Measurements from ENCODE around the gene CCDC146. TPM values are rescaled to one million over a fixed set of nuclear protein-coding genes. Genes with fewer than 3 reads are reported as not detected.
A peak's percentile ranks its signal among the peaks of the same experiment; 100 is the strongest.
"Not testable (repeated sequence)": the region's sequence is repeated elsewhere in the genome, so short reads cannot be mapped to it uniquely, and the experiment has no call there.

The CCDC146 gene, protein sequence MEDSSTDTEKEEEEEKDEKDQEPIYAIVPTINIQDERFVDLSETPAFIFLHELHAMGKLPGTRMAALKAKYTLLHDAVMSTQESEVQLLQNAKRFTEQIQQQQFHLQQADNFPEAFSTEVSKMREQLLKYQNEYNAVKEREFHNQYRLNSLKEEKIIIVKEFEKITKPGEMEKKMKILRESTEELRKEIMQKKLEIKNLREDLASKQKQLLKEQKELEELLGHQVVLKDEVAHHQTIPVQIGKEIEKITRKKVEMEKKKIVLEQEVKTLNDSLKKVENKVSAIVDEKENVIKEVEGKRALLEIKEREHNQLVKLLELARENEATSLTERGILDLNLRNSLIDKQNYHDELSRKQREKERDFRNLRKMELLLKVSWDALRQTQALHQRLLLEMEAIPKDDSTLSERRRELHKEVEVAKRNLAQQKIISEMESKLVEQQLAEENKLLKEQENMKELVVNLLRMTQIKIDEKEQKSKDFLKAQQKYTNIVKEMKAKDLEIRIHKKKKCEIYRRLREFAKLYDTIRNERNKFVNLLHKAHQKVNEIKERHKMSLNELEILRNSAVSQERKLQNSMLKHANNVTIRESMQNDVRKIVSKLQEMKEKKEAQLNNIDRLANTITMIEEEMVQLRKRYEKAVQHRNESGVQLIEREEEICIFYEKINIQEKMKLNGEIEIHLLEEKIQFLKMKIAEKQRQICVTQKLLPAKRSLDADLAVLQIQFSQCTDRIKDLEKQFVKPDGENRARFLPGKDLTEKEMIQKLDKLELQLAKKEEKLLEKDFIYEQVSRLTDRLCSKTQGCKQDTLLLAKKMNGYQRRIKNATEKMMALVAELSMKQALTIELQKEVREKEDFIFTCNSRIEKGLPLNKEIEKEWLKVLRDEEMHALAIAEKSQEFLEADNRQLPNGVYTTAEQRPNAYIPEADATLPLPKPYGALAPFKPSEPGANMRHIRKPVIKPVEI
- polyA plus RNA-seq (2012; rRNA removed), result 2.7 and 4.0 TPM in 2 replicates
- 2.3 and 2.4 TPM in 2 replicates for polyA plus RNA-seq (2012; cell fraction: cytosol; rRNA removed)
- polyA plus RNA-seq (2012; cell fraction: nucleus; rRNA removed), result 12.2 and 15.5 TPM in 2 replicates

DNA sequence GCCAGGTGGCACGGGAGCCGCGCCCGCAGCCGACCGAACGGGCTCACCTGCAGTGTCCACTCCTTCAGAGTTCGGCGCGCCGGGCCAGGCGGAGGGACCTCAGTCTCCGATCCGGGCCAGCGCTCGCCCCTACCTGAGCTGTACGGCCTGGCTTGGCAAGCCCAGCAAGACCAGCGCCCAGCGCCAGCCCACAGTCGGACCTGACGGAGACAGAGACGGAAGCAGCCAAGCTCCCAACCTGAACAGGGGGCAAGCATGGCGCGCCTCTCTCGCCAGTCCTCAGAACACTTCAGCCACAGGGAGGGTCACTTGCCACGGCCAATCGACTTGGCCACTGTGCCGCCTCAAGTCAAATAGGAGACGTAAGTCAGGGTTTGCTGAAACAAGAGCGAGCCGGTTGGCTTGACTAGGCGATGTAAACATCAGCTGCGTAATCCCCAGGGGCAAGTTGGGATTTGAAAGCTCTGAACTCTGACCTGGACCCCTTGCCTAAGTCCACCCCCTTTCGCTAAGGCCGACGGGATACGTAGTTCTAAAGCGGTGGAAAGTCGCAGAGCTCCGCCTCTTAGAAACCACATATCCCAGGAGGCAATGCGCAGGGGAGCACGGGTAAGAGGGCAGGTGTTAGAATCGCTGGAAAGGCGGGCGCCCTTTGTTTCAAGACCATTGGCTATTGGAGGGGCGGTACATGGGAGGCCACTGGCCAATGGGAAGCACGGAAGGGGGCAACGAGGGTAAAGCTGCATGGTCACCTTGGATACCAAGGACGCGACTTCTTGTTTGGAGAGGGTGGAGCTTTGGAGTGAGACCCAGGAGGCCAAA lies at the start of gene CCDC146:
TSS of gene CCDC146 (plus strand) at position 756 of the 822 bp plus-strand sequence. CDS start 45,054 bp downstream, outside the sequence.
- DNase-seq, result peak; percentile 92

DNA sequence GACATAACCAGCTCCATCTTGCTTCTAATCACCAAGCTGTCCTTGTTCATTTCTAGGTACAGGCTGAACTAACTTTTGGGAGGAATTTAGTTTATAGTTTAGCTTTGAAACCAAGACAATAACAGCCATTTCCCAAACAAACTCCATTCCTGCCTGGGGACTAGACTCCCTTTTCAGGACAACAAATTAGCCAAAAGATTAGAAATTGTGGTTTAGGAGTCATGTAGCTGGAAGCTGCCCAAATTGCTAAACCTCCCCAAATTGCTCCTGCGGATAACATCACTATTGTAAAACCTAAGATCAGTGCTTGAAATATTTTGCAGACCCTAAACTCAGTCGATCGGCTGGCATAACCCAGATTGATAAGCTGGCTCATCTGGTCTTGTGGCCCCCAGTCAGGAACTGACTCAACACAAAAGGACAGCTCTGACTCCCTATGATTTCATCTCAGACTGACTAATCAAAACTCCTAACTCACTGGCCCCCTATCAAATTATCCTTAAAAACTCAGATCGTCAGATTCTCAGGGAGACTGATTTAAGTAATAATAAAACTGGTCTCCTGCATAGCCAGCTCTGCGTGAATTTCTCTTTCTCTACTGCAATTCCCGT lies 47.5 kb upstream of the CCDC146 start:
- 81% methylated on average over 4 of the region's 6 CpGs for WGBS (ENCODE audit: low lambda C conversion rate)
- H3F3A ChIP-seq (replicated peaks; ENCODE audit: insufficient read depth); H3K4me3 ChIP-seq (ENCODE audit: low read depth in 2 of 2, low read length in 1 of 2); H3K36me3 ChIP-seq (replicated peaks in 1 of 2; ENCODE audit: control insufficient read depth in 1 of 2, insufficient read depth in 2 of 2, low read length in 1 of 2); H3K4me1 ChIP-seq (ENCODE audit: control insufficient read depth in 1 of 2, insufficient read depth in 2 of 2, low read depth in 1 of 2, low read length in 1 of 2); H3K9me3 ChIP-seq; H3K27ac ChIP-seq (ENCODE audit: low read depth in 2 of 2, low read length in 1 of 2); H2AFZ ChIP-seq (ENCODE audit: low read depth); DNase-seq; POLR2A ChIA-PET; H3K4me2 ChIP-seq; CTCF ChIA-PET; H3K9ac ChIP-seq; H3K27me3 ChIP-seq (ENCODE audit: insufficient read depth); H4K20me1 ChIP-seq (ENCODE audit: insufficient read depth); H3K79me2 ChIP-seq (ENCODE audit: insufficient read depth); H3K9me2 ChIP-seq: not testable (repeated sequence)

More for the DNA sequence above, at the start of gene CCDC146:
- H3K27me3 ChIP-seq (ENCODE audit: insufficient read depth); H3K36me3 ChIP-seq (replicated peaks in 1 of 2; ENCODE audit: control insufficient read depth in 1 of 2, insufficient read depth in 2 of 2, low read length in 1 of 2); H3K79me2 ChIP-seq (ENCODE audit: insufficient read depth); H3F3A ChIP-seq (replicated peaks; ENCODE audit: insufficient read depth); H4K20me1 ChIP-seq (ENCODE audit: insufficient read depth); H3K9me3 ChIP-seq; H3K9me2 ChIP-seq; H3K4me1 ChIP-seq (ENCODE audit: control insufficient read depth in 1 of 2, insufficient read depth in 2 of 2, low read depth in 1 of 2, low read length in 1 of 2): not testable (repeated sequence)
- WGBS (ENCODE audit: low lambda C conversion rate), result 2% methylated on average over 34 of the region's 50 CpGs
- POLR2A ChIA-PET, result interaction anchor here (0.6 to 1.2 kb wide), 3 partner anchors 210 to 804 kb away, joined by 3 to 10 read pairs (median 3); partner anchors contain the start of gene PTPN12
- Histone ChIP-seq H3K4me3 (ENCODE audit: low read depth in 2 of 2, low read length in 1 of 2) (peak within 1 kb of the TSS; percentile 76 to 90), H2AFZ (ENCODE audit: low read depth) (peak within 1 kb of the TSS; percentile 91), H3K27ac (ENCODE audit: low read depth in 2 of 2, low read length in 1 of 2) (peak within 1 kb of the TSS in 1 of 2 experiments; percentile 64; a peak in 2 of 4 replicates), H3K4me2 (peak within 1 kb of the TSS; percentile 92), H3K9ac (peak within 1 kb of the TSS; percentile 72)
- peak; percentile 68 for TF ChIP-seq MXI1 (IDR thresholded peaks at IDR 0.05; ENCODE audit: low read depth, low read length)
- TF ChIP-seq CHD2 (IDR thresholded peaks at IDR 0.05; ENCODE audit: low read length, partially characterized antibody), result peak; percentile 98
- TF ChIP-seq, protein P1, sequence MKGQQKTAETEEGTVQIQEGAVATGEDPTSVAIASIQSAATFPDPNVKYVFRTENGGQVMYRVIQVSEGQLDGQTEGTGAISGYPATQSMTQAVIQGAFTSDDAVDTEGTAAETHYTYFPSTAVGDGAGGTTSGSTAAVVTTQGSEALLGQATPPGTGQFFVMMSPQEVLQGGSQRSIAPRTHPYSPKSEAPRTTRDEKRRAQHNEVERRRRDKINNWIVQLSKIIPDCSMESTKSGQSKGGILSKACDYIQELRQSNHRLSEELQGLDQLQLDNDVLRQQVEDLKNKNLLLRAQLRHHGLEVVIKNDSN (IDR thresholded peaks at IDR 0.05; ENCODE audit: borderline replicate concordance, low read depth), result peak; percentile 45; the same call in 1 of the 2 replicates
- TF ChIP-seq ELF1 (IDR thresholded peaks at IDR 0.05), result 0 out of 2 replicates have a peak, but pooled peaks have one; percentile 37
- peak; percentile 79; the same call in 1 of the 2 replicates for TF ChIP-seq RFX5 (IDR thresholded peaks at IDR 0.05; ENCODE audit: low read length)
- TF ChIP-seq, protein P2, sequence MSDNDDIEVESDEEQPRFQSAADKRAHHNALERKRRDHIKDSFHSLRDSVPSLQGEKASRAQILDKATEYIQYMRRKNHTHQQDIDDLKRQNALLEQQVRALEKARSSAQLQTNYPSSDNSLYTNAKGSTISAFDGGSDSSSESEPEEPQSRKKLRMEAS (IDR thresholded peaks at IDR 0.05; ENCODE audit: low read depth), result peak; percentile 81
- 0 out of 2 replicates have a peak, but pooled peaks have one; percentile 45 for TF ChIP-seq SIN3A (IDR thresholded peaks at IDR 0.05; ENCODE audit: borderline replicate concordance, low read depth, low read length)
- TF ChIP-seq, protein P3, sequence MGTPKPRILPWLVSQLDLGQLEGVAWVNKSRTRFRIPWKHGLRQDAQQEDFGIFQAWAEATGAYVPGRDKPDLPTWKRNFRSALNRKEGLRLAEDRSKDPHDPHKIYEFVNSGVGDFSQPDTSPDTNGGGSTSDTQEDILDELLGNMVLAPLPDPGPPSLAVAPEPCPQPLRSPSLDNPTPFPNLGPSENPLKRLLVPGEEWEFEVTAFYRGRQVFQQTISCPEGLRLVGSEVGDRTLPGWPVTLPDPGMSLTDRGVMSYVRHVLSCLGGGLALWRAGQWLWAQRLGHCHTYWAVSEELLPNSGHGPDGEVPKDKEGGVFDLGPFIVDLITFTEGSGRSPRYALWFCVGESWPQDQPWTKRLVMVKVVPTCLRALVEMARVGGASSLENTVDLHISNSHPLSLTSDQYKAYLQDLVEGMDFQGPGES (IDR thresholded peaks at IDR 0.05; ENCODE audit: low read depth, low read length), result peak; percentile 41; the same call in 1 of the 2 replicates
- peak; percentile 69 for TF ChIP-seq NRF1 (IDR thresholded peaks at IDR 0.05; ENCODE audit: low read depth, low read length)
- peak; percentile 49; the same call in 1 of the 2 replicates for TF ChIP-seq TCF12 (IDR thresholded peaks at IDR 0.05)
- peak; percentile 76 for TF ChIP-seq YY1 (IDR thresholded peaks at IDR 0.05; ENCODE audit: low read depth)
- TF ChIP-seq GABPA (IDR thresholded peaks at IDR 0.05; ENCODE audit: low read depth), result peak; percentile 67
- CTCF ChIA-PET, result interaction anchor here (1.0 to 1.4 kb wide), 4 partner anchors 125 to 210 kb away, joined by 3 to 20 read pairs (median 6); no protein-coding TSS in a partner anchor

DNA sequence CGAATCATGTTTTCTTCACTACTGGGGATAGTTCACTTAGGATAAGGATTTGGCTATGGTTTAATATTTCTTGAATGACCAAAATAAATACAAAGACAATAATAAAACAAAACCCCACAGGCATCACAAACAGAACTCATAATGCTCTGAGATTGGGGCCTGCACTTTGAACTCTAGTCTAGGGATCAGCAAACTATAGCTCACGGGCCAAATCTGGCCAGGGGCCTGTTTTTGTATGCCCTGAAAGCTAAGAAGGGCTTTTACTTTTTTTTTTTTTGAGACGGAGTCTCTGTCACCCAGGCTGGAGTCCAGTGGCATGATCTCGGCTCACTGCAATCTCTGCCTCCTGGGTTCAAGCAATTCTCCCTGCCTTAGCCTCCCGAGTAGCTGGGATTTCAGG lies 45.4 kb upstream of the CCDC146 start:
- H3K4me3 ChIP-seq (ENCODE audit: low read depth in 2 of 2, low read length in 1 of 2); POLR2A ChIA-PET; H2AFZ ChIP-seq (ENCODE audit: low read depth); H3K4me1 ChIP-seq (ENCODE audit: control insufficient read depth in 1 of 2, insufficient read depth in 2 of 2, low read depth in 1 of 2, low read length in 1 of 2); H3F3A ChIP-seq (replicated peaks; ENCODE audit: insufficient read depth); H3K27me3 ChIP-seq (ENCODE audit: insufficient read depth); H3K4me2 ChIP-seq; H3K79me2 ChIP-seq (ENCODE audit: insufficient read depth); H4K20me1 ChIP-seq (ENCODE audit: insufficient read depth); H3K9ac ChIP-seq; DNase-seq; CTCF ChIA-PET; H3K36me3 ChIP-seq (replicated peaks in 1 of 2; ENCODE audit: control insufficient read depth in 1 of 2, insufficient read depth in 2 of 2, low read length in 1 of 2); H3K9me3 ChIP-seq; H3K27ac ChIP-seq (ENCODE audit: low read depth in 2 of 2, low read length in 1 of 2); H3K9me2 ChIP-seq: not testable (repeated sequence)
- 94% methylated on average over 5 of the region's 5 CpGs for WGBS (ENCODE audit: low lambda C conversion rate)
